HG02938 (cell line): ENCODE measurements around the gene COL25A1.

Source experiments
- ATAC-seq: cut with Tn5 transposase; IDR thresholded peaks from one replicate; pipeline ENCODE4 v1.9.1; 2021; ENCODE audit warnings: mild to moderate bottlenecking, moderate library complexity; ENCODE audit not compliant: unreplicated experiment

The COL25A1 gene

GRCh38 chr4:109216085-109216696 is 86.3 kb downstream of the COL25A1 start:
- ATAC-seq = no peak

GRCh38 chr4:109215506-109215905 is 87.0 kb downstream of the COL25A1 start:
- no peak for ATAC-seq

DNA sequence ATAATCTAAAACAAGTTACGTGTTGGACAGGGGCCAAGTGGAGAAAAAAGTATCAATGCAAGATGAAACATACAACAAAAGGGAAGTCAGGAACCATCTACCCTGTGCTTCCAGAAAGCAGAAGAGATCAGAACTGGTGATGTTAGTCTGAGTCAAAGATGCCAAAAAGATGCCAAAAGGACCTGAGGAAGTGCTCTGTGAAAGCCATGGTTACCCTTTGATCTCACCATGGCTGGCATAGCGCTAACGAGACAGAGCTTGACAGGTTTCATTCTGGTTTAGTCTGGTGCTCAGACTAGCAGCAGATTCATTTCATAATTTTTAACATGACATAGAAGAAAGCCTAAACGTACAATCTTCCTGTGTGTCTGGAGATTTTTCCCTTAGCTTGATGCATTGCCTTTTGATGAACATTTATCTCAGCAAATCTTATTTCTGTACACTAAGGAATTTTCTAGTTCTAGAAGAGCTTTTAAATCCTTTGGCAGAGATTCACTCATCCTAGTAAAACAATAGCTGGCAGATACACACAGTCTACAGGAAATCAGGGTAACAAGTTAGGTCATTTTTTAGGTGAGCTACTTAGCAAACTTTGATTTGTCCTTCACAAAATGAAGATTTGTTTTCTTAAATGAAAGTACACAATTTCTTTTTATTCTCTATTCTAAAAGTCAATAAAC is 87.7 kb downstream of the COL25A1 start:
- ATAC-seq = no peak

DNA sequence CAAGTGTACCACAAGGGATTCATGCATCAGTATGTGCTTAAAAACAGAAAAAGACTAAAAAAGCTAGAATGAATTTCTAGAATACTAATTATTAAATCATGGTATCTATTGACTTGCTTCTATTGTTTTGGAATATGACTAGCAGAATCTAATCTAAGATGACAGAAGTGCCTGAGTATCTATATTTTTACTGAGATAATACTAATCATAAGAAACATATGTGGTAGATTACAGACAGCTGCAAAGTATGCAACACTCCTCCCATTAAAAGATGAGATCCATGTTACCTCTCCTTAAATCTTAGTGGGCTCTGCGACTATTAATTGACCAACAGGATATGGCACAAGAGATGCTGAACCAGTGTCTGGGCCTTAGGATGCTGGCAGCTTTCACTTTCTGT is 89.4 kb downstream of the COL25A1 start:
- ATAC-seq = no peak

DNA sequence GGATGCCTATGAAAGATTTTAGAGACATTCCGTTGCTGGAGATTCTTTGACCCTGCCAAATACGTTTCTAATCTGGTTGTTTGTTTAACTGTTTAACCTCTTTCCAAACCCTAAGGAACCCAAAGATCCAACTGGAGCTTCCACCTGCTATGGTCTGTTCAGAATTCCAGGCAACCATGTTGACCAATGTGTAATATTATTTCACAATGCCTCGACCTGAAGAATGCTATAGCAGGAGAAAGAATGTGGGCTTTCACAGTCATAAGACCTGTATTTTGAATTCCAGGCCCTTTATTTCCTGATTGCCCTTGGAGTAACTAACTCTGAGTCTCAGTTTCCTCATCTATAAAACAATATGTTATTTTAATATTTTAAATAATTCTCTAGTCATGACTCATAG is 90.8 kb downstream of the COL25A1 start:
- ATAC-seq = no peak

- no peak for ATAC-seq
Observed at GRCh38 chr4:109209647-109210046, 92.8 kb downstream of the COL25A1 start.

DNA sequence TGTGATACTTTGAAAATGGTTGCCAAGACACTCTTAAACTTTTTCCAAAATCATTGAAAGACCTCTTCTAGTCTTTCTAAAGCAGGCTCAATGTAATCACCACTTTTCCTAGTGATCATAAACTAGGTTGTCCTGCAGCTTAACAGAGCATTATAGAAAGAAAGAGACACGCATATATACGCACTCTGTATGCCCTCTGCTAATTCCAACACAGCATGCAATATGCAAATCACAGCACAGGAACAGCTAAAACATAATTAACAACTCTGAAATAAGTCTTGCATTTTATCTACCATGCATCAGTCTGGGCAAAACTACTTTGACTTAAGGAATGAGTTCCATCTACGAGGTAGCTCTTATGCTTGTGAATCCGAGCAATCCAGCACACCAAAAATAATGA is 94.6 kb downstream of the COL25A1 start:
- no peak for ATAC-seq

DNA sequence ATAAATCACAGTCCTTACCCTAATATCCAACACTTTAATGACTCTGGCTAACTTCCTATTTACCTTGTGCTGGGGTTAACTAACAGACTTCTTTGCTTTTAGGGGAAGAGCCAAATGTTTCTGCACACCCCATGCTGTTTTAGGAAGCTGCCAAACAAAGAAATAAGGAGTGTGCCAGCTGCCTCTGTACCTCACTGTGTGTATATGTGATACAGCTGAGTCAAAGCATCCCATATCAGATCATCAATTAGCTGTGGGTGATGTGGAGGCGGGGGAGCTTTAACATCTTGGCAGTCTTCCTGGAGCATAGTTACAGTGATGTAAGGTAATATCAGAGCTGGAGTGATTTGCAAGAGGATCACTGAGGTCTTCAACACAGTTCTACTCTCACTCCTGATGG is 95.4 kb downstream of the COL25A1 start:
- no peak for ATAC-seq

DNA sequence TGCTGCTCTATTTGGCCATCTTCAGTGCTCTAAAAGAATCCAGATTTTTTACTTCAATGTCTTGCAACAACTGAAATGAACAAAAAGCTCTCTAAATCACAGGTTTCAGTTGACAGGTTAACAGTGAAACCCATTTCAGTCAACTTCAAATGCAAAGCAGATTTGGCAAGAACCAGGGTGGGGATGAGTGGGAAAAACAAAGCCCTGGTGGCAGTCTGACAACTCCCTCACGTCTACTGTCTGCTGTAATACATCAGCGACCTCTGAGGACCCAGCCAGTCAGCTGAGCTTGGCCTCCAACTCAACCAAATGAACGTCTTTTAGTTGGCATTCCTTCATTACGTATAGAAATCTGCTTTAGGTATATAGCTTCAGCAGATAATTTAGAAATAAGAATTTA is 95.8 kb downstream of the COL25A1 start:
- ATAC-seq = no peak

DNA sequence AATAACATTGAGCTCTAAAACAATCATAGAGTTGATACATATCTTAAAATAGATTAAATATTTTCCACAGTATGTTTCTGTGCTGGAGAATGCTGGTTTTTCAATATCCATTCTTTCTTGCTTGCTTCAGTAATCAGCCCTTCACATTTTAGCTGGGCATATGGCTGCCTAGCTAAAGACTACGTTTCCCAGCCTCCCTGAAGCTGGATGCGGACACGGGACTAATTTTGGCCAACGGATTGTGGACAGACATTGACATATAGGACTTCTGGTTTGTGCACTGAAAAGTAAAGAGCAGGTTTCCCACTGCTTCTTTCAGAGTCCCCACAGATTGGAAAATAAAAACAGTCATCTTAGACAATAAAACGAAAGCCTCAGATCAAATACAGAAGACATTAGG is 97.3 kb downstream of the COL25A1 start:
- ATAC-seq = no peak

- ATAC-seq = no peak
Observed at GRCh38 chr4:109199585-109199984, 102.9 kb downstream of the COL25A1 start.

DNA sequence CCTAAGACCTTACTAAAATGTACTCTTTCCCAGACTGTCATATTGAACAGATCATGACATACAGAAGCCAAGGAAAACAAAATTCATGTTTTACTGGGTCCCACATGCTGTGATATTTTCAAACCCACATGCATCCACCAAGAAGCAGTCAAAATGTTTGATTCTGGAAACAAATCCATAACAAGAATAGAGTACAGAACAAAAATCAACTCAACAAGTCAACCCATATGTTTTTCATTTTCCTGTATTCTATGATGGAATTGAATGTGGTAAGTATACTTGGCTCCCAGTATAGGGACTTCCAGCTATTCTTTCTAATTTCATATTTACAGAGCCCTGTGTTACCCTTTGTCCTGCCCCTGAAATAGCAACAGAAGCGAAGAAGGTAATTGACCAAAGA is 106.8 kb downstream of the COL25A1 start:
- ATAC-seq = no peak

DNA sequence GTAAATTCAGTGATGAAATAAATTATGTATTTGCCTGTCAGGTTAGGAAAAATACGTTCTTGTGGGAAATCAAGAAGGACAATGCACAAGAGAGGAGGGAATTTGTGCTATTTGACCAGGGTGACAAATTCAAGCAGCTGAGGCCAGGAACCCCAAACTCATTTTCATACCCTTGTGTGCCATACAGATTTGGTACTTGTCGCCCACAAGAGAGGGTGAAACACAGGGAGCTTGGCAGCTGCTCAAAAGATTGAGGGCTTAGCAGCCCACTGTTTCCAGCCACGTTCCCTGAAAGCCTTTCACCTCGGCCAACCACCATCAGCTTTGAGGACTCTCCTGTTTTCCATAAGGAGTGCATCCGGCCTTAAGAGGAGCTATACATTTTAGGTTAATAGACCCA is 111.2 kb downstream of the COL25A1 start:
- ATAC-seq = no peak

GRCh38 chr4:109186458-109186945 is 116.0 kb downstream of the COL25A1 start:
- no peak for ATAC-seq

DNA sequence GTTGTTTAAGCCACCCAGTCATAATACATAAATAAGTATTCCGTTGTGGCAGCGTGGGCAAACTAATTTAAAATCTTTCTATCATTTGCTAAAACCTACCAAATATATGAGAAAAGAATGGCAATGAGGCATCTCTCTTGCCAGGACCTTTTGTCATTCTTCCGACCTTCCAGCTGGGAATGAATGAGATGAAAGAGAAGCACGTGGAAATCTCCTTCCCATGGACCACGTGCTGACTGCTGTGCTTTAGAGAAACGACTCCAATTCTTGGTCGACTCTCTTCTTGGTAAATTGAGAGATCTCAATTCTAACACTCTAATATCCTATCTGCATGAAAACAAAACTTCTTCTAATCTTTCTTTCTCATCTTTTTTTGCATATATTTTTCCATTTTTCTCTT is 116.5 kb downstream of the COL25A1 start:
- no peak for ATAC-seq

DNA sequence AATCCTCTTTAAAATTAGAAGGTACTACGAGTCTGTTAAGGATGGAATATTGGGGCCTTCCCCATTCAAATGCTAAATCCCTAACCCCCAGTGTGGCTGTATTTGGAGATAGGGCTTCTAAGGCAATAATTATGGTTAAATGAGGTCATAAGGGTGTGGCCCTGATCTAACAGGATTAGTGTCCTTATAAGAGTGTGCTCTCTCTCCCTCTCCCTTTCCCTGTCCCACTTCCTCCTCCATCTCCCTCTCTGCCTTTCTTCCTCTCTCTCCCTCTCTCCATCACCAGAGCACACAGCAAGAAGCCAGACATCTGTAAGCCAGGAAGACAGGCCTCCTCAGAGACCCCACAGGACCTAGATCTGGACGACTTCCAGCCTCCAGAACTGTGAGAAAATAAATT is 116.9 kb downstream of the COL25A1 start:
- ATAC-seq = no peak

- no peak for ATAC-seq
Observed at GRCh38 chr4:109184491-109184961, 117.9 kb downstream of the COL25A1 start.

DNA sequence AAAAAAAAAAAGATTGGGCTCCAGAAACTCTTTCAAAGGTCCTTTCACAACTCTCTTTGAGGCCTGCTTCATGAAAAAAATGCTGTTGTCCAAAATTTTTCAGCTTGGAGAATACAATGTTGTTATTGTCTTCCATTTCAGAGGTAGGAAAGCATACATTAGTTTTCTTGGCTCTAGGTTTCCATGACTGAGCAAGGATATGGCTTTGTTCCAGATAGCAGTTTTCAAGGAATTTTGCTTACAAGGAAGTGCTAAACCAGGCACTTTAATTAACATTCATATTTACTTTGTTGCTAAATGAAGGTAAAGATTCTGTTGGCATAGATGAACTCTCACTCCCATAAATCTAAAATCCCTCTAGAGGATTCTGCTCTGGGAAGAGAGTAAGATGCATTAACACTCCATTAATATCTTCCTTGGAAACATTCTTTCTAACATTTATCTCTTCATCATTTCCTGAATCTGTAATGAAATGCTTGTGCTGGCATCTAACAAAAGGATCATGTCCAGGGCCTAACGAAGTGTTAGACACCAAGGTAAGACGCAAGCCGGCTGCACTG is 118.4 kb downstream of the COL25A1 start:
- ATAC-seq = no peak

GRCh38 chr4:109182696-109183095 is 119.8 kb downstream of the COL25A1 start:
- ATAC-seq = no peak

DNA sequence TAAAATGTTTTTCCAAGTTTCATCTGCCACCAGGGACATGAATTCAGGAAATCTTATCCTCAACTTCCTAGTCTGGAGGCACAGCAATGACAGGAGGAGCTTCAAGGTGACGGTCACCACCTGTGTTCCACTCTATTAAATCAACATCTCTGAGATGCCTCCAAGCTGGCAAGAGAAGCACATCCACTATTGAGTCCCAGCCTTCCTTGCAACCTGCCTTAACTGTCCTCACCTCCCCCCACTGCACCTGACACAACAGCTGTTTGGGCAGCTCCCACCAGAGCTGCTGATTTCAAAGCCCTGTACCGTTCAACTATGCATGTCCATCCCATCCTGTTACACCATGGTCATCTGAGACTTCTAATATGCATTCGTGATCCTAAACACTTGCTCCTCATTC is 123.4 kb downstream of the COL25A1 start:
- ATAC-seq = no peak

DNA sequence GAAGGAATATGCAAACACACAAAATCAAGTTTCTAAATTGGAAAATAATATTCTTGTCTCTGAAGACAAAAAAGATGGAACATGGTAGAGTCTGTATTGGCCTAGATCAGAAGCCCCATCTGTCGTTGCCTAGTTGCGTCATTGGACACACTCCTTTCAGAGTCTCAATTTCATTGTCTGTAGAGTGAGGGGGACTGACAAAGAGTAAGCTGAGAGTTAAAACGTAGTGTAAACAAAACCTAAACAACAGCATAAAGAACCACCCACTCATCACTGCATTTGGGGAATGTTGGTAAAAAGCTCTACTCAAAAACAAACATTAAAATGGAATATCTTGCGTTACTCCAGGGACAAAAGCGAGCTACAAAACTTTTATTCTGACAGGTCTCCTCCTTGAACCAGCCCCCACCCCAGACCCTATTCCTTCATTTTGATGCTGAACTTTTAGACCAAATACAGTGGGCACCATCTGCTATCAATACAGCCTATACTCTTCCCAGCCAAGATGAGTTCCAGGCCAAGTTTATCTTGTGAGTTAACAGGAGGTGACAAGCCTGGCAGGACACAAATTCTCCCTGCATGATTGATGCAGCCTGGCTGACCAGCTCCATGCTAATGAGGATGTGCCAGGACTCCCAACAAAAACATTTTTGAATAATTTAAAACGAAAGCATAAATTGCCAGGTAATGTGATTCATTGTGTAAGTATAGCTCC is 125.2 kb downstream of the COL25A1 start:
- ATAC-seq = no peak
